IMR-90 (cell line): Measurements from ENCODE around the gene PATL2. TPM values are rescaled to one million over a fixed set of nuclear protein-coding genes. Genes with fewer than 3 reads are reported as not detected.

Source experiments
- ATAC-seq: fragments of 200-7000 bp; cut with Tn5 transposase; 2 replicates; pipeline ENCODE4 v1.9.1; 2020; ENCODE audit warnings: low read depth, mild to moderate bottlenecking, moderate library complexity
- BruUV-seq: library from RNA; stranded (reverse); fragments of 400-500 nt; replicated peaks from 2 replicates; lab custom pipeline; 2021; lab: Mats Ljungman, UMichigan
- CTCF ChIA-PET: fragments of 300-600 bp; formaldehyde crosslinking; extraction: SDS; loops from one replicate; lab custom pipeline; 2021; ENCODE audit warnings: antibody characterized with exemption; lab: Yijun Ruan, JAX
- POLR2A ChIA-PET: fragments of 300-600 bp; sonication (Branson Sonifier 250); formaldehyde crosslinking; loops from one replicate; lab custom pipeline; 2022; ENCODE audit warnings: antibody characterized with exemption; ENCODE audit not compliant: unreplicated experiment; lab: Charles Lee
- DNase-seq: peaks from one replicate; pipeline ENCODE4 v3.0.0; 2013
- H2AFZ ChIP-seq: replicated peaks from 2 replicates; pipeline ENCODE3; 2013; ENCODE audit warnings: low read length, mild to moderate bottlenecking; ENCODE audit not compliant: poor library complexity
- H2AK5ac ChIP-seq: 2 replicates; pipeline ENCODE4 v1.6.1; 2013; ENCODE audit warnings: low read depth, low read length, inconsistent platforms
- H2AK9ac ChIP-seq: replicated peaks from 2 replicates; pipeline ENCODE3; 2013; ENCODE audit warnings: mild to moderate bottlenecking, low read depth, low read length, moderate library complexity; ENCODE audit not compliant: poor library complexity
- H2BK120ac ChIP-seq: 2 replicates; pipeline ENCODE4 v1.6.1; 2013; ENCODE audit warnings: low read depth, low read length, inconsistent platforms
- H2BK15ac ChIP-seq: 3 replicates; pipeline ENCODE4 v1.6.1; 2013; ENCODE audit warnings: low read depth, low read length, inconsistent platforms
- H2BK20ac ChIP-seq: 2 replicates; pipeline ENCODE4 v1.6.1; 2013; ENCODE audit warnings: low read depth, mild to moderate bottlenecking, inconsistent platforms, low read length, moderate library complexity
- H2BK5ac ChIP-seq: 2 replicates; pipeline ENCODE4 v1.6.1; 2013; ENCODE audit warnings: mild to moderate bottlenecking, low read depth, low read length, inconsistent platforms; ENCODE audit not compliant: poor library complexity, severe bottlenecking
- H3K14ac ChIP-seq: replicated peaks from 2 replicates; pipeline ENCODE4 v1.6.1; 2013; ENCODE audit warnings: low read depth, low read length, inconsistent platforms
- H3K18ac ChIP-seq: 2 replicates; pipeline ENCODE4 v1.6.1; 2013; ENCODE audit warnings: low read depth, low read length, control low read depth
- H3K23ac ChIP-seq: 2 replicates; pipeline ENCODE4 v1.6.1; 2013; ENCODE audit warnings: low read depth, low read length, inconsistent platforms
- H3K27ac ChIP-seq: 2 replicates; pipeline ENCODE4 v1.5.1; 2013; ENCODE audit warnings: mild to moderate bottlenecking, control low read depth, low read length; ENCODE audit not compliant: insufficient read depth
- H3K27me3 ChIP-seq: 2 replicates; pipeline ENCODE4 v1.6.1; 2013; ENCODE audit warnings: low read length; ENCODE audit not compliant: control insufficient read depth, insufficient read depth
- H3K36me3 ChIP-seq: 2 replicates; pipeline ENCODE4 v1.6.1; 2013; ENCODE audit warnings: low read length, mixed read lengths; ENCODE audit not compliant: control insufficient read depth, insufficient read depth
- H3K4ac ChIP-seq: 2 replicates; pipeline ENCODE4 v1.6.1; 2013; ENCODE audit warnings: low read depth, low read length, inconsistent platforms
- H3K4me1 ChIP-seq: 2 replicates; pipeline ENCODE4 v1.6.1; 2013; ENCODE audit warnings: low read length, mixed read lengths; ENCODE audit not compliant: control insufficient read depth, insufficient read depth
- H3K4me2 ChIP-seq: 2 replicates; pipeline ENCODE4 v1.6.1; 2013; ENCODE audit warnings: low read depth, mild to moderate bottlenecking, control low read depth, low read length, moderate library complexity
- H3K4me3 ChIP-seq: 2 replicates; pipeline ENCODE4 v1.5.1; 2013; ENCODE audit warnings: low read depth, mild to moderate bottlenecking, control low read depth, low read length, moderate library complexity; ENCODE audit not compliant: insufficient read depth
- H3K56ac ChIP-seq: 2 replicates; pipeline ENCODE4 v1.6.1; 2013; ENCODE audit warnings: low read length, inconsistent platforms; ENCODE audit not compliant: insufficient read depth; ENCODE audit errors: extremely low read depth
- H3K79me1 ChIP-seq, 2 experiments: 2 replicates each; pipeline ENCODE4 v1.6.1; 2013; ENCODE audit warnings: low read length in 2 of 2, inconsistent platforms in 1 of 2, low read depth in 1 of 2
- H3K9ac ChIP-seq: 2 replicates; pipeline ENCODE4 v1.6.1; 2013; ENCODE audit warnings: low read depth, low read length, control low read depth
- H3K9me1 ChIP-seq: 2 replicates; pipeline ENCODE4 v1.6.1; 2013; ENCODE audit warnings: low read length, inconsistent platforms; ENCODE audit not compliant: insufficient read depth
- H3K9me3 ChIP-seq: 2 replicates; pipeline ENCODE4 v1.6.1; 2013; ENCODE audit warnings: low read length; ENCODE audit not compliant: control insufficient read depth, insufficient read depth
- H4K20me1 ChIP-seq: 2 replicates; pipeline ENCODE4 v1.6.1; 2013; ENCODE audit warnings: low read length, inconsistent platforms; ENCODE audit not compliant: insufficient read depth
- H4K5ac ChIP-seq: 2 replicates; pipeline ENCODE4 v1.6.1; 2013; ENCODE audit warnings: mild to moderate bottlenecking, low read depth, low read length, control low read depth
- H4K8ac ChIP-seq, 2 experiments: 2 replicates each; pipeline ENCODE4 v1.6.1; 2013; ENCODE audit warnings: low read depth in 2 of 2, low read length in 2 of 2, control low read depth in 1 of 2, inconsistent platforms in 1 of 2
- H4K91ac ChIP-seq: 2 replicates; pipeline ENCODE4 v1.6.1; 2013; ENCODE audit warnings: low read depth, low read length, inconsistent platforms; ENCODE audit not compliant: insufficient read depth
- CEBPB ChIP-seq: IDR thresholded peaks from 2 replicates; pipeline ENCODE4 v1.6.1; 2012; ENCODE audit warnings: low read depth, low read length, improper control_type of control experiment
- CHD1 ChIP-seq: IDR thresholded peaks from 2 replicates; pipeline ENCODE4 v1.6.1; 2012; ENCODE audit warnings: low read depth, low read length, improper control_type of control experiment
- MAZ ChIP-seq: IDR thresholded peaks from 2 replicates; pipeline ENCODE4 v1.6.1; 2012; ENCODE audit warnings: low read depth, mild to moderate bottlenecking, low read length, improper control_type of control experiment, moderate library complexity, borderline replicate concordance
- MXI1 ChIP-seq: IDR thresholded peaks from 2 replicates; pipeline ENCODE4 v1.6.1; 2012; ENCODE audit warnings: low read depth, mild to moderate bottlenecking, low read length, moderate library complexity, borderline replicate concordance
- RAD21 ChIP-seq: IDR thresholded peaks from 2 replicates; pipeline ENCODE4 v1.6.1; 2012; ENCODE audit warnings: low read length, improper control_type of control experiment
- RCOR1 ChIP-seq: IDR thresholded peaks from 2 replicates; pipeline ENCODE4 v1.6.1; 2012; ENCODE audit warnings: mild to moderate bottlenecking, low read length, improper control_type of control experiment; ENCODE audit not compliant: insufficient replicate concordance
- SMC3 ChIP-seq: fragments of 150-350 bp; IDR thresholded peaks from 2 replicates; pipeline ENCODE4 v1.6.1; 2016; ENCODE audit warnings: low read depth, mild to moderate bottlenecking, antibody characterized with exemption, low read length, moderate library complexity
- WGBS, 2 experiments: methylation state at CpG; one replicate each; pipeline versions ENCODE4 v1.1.5 to v1.1.7; 2013; ENCODE audit warnings: missing lambda C conversion rate in 2 of 2; ENCODE audit not compliant: insufficient read length in 1 of 2; ENCODE audit errors: extremely low coverage in 2 of 2; 5-methylcytosine and 5-hydroxymethylcytosine counted together
- dilution Hi-C: fragments of 300-500 bp; cut with HindIII; formaldehyde crosslinking; loops from one replicate; pipeline ENCODE4 v1.14.3; 2018; ENCODE audit warnings: low sequenced_read_pairs; ENCODE audit not compliant: unreplicated experiment
- in situ Hi-C: fragments of 300-500 bp; cut with MboI; formaldehyde crosslinking; loops from 3 replicates; pipeline ENCODE4 v1.14.3; 2019; ENCODE audit warnings: low sequenced_read_pairs, inconsistent platforms, mixed read lengths
- intact Hi-C: fragments of 100-400 bp; cut with micrococcal nuclease; formaldehyde crosslinking; loops from 2 replicates; pipeline ENCODE4 v1.10.0; 2022
- polyA plus RNA-seq, 3 experiments: library from polyadenylated mRNA; depleted of rRNA; stranded (reverse); fragments of >200 nt; gene quantifications; 2 replicates each; pipeline ENCODE4 v1.2.3, GENCODE V29; 2012; ENCODE audit warnings: low replicate concordance in 1 of 3
- total RNA-seq: library from RNA; depleted of rRNA; stranded (reverse); fragments of >200 nt; gene quantifications from 2 replicates; pipeline ENCODE4 v1.2.3, GENCODE V29; 2012

Gene PATL2
- total and polyA plus RNA-seq, 2 of the 4 experiments (the other 2 are of a cell fraction): 0.10 TPM; not detected in 1

DNA sequence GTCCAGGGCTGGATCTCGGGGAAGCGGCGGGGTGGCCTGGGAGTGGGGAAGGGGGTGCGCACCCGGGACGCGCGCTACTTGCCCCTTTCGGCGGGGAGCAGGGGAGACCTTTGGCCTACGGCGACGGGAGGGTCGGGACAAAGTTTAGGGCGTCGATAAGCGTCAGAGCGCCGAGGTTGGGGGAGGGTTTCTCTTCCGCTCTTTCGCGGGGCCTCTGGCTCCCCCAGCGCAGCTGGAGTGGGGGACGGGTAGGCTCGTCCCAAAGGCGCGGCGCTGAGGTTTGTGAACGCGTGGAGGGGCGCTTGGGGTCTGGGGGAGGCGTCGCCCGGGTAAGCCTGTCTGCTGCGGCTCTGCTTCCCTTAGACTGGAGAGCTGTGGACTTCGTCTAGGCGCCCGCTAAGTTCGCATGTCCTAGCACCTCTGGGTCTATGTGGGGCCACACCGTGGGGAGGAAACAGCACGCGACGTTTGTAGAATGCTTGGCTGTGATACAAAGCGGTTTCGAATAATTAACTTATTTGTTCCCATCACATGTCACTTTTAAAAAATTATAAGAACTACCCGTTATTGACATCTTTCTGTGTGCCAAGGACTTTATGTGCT lies 721 bp upstream of the PATL2 start:
- peak; percentile 23 for DNase-seq
- Histone ChIP-seq H3K4me2 (peak overlapping the region; percentile 86), H3K18ac (peak overlapping the region; percentile 77), H3K56ac (peak overlapping the region; percentile 93), H3K4me1 (0 out of 2 replicates have a peak, but pooled peaks cover 2% of the 10 kb centered on the region), H3K9me1 (no peaks in the 10 kb centered on the region; the same call in 1 of the 2 replicates), H3K9ac (peak overlapping the region; percentile 87), H3K9me3 (no peaks in the 10 kb centered on the region), H2AK9ac (peak overlapping the region; percentile 99), H2BK20ac (no peak overlapping the region), H4K8ac (peak overlapping the region in 1 of 2 experiments; percentile 84; a peak in 1 of 4 replicates), H2AK5ac (peak overlapping the region; percentile 90), H4K5ac (no peak overlapping the region), H3K27ac (peak overlapping the region; percentile 87), H2BK5ac (peak overlapping the region; percentile 88), H2BK15ac (no peak overlapping the region), H3K23ac (peak overlapping the region; percentile 98), H3K79me1 (peaks cover 24 to 42% of the 10 kb centered on the region in 2 experiments), H3K14ac (peak overlapping the region; percentile 95), H4K91ac (peak overlapping the region; percentile 89), H2BK120ac (0 out of 2 replicates have a peak overlapping the region, but pooled peaks have one; percentile 21), H2AFZ (peak overlapping the region; percentile 98), H4K20me1 (peaks cover 43% of the 10 kb centered on the region), H3K27me3 (no peaks in the 10 kb centered on the region), H3K36me3 (peaks cover 11% of the 10 kb centered on the region), H3K4ac (peak overlapping the region; percentile 94), H3K4me3 (peak overlapping the region; percentile 83)
- TF ChIP-seq RCOR1: no peak
- TF ChIP-seq MAZ: 0 out of 2 replicates have a peak, but pooled peaks have one; percentile 2
- TF ChIP-seq CHD1: 0 out of 2 replicates have a peak, but pooled peaks have one; percentile 26
- no peak for TF ChIP-seq SMC3
- TF ChIP-seq RAD21: no peak
- no peak for TF ChIP-seq CEBPB
- TF ChIP-seq MXI1: 0 out of 2 replicates have a peak, but pooled peaks have one; percentile 43
- dilution Hi-C loops (no loop called here), intact Hi-C loops (loop anchor here (1.0 kb wide), 2 partner anchors 16 to 49 kb away; partner anchors contain the start of gene SPG11), in situ Hi-C loops (no loop called here)
- 0% methylated on average over 17 of the region's 46 CpGs; no CpG with 5 or more reads in 1 of the 2 experiments for WGBS, 2 experiments
- CTCF ChIA-PET: interaction anchor here (1.3 to 1.7 kb wide), 2 partner anchors 26 to 48 kb away, joined by 6 read pairs; partner anchors contain the start of gene SPG11
- ATAC-seq: peak; percentile 47
- TSS peak; percentile 53 for BruUV-seq
- POLR2A ChIA-PET: interaction anchor here (0.6 to 1.2 kb wide), 3 partner anchors 15 to 476 kb away, joined by 3 to 7 read pairs (median 4); partner anchors contain the start of gene SHF
